ENCODE results near the gene CCDC33.

DNA sequence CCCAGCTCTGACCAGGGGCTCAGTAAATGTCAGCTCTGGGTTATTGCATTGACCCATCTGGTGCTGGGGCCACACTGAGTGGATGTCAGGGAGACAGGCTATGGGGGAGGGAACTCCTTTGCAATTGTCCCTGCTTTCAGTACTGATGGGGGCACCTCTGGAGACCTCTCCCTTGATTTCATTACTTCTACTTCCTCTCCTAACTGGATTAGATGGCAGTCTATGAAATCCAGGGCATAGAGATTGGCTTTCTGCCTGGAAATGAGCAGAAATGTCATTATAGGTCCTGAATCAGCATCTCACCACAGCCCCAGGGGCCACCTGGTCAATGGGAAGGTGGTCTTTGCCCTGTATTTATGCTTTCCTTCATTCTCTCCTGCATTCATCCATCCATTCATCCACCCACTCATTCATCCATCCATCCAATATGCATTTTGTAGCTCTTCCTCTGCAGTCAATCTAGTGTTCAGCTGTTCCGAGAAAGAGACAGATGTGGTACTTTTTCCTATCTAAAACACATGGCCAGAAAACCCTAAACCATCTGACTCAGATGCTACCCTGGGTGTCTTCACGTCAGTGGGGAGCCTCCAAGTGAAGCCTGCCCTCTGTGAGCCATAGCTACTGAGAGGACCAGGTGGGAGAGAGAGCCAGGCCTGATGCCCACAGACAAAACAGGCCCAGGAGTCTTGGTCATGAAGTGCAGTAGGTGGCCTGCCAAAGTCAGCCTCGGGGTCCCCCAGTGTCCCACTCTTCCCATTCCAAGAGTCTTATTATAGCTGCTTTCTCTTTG, 57.1 kb downstream of the CCDC33 start:
- TF ChIP-seq, protein P1, sequence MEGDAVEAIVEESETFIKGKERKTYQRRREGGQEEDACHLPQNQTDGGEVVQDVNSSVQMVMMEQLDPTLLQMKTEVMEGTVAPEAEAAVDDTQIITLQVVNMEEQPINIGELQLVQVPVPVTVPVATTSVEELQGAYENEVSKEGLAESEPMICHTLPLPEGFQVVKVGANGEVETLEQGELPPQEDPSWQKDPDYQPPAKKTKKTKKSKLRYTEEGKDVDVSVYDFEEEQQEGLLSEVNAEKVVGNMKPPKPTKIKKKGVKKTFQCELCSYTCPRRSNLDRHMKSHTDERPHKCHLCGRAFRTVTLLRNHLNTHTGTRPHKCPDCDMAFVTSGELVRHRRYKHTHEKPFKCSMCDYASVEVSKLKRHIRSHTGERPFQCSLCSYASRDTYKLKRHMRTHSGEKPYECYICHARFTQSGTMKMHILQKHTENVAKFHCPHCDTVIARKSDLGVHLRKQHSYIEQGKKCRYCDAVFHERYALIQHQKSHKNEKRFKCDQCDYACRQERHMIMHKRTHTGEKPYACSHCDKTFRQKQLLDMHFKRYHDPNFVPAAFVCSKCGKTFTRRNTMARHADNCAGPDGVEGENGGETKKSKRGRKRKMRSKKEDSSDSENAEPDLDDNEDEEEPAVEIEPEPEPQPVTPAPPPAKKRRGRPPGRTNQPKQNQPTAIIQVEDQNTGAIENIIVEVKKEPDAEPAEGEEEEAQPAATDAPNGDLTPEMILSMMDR (IDR thresholded peaks at IDR 0.05; ENCODE audit: low read length), result no peak
- no peak for TF ChIP-seq EZH2 (optimal IDR thresholded peaks at IDR 0.05; ENCODE audit: low read depth, low read length)
